SU-DHL-6 (cell line): ENCODE measurements around the gene HK3.

Experiments
- CTCF ChIP-seq: fragments of 200-600 bp; sonication (generic); IDR thresholded peaks from one replicate; pipeline ENCODE4 v1.5.1; 2017; ENCODE audit warnings: antibody characterized with exemption, mild to moderate bottlenecking, low read length, moderate library complexity; ENCODE audit not compliant: insufficient read depth, poor library complexity, severe bottlenecking
- EZH2phosphoT487 ChIP-seq: fragments of 200-600 bp; sonication (generic), shearing (Covaris generic); conservative IDR thresholded peaks from 2 replicates; pipeline ENCODE4 v1.6.1; 2018; ENCODE audit warnings: mild to moderate bottlenecking, antibody characterized with exemption, low read length, moderate library complexity, mixed read lengths

- no peak for TF ChIP-seq CTCF
- TF ChIP-seq EZH2phosphoT487: no peak
Measured at GRCh38 chr5:176832162-176832561, 67.0 kb downstream of the HK3 start.
